Esophagus muscularis mucosa (tissue), 4 donors: Measurements from ENCODE around the gene BCL11A. TPM values are rescaled to one million over a fixed set of nuclear protein-coding genes. Genes with fewer than 3 reads are reported as not detected.

Source experiments
- DNase-seq: peaks from one replicate; pipeline ENCODE4 v3.0.0-alpha.2; 2017; ENCODE audit errors: extremely low spot score
- H3K27ac ChIP-seq, 4 donors: fragments of 200-600 bp; sonication (generic); replicated peaks in 1 of 4; 1 replicate in 3 of 4; 2 replicates in 1 of 4; pipeline ENCODE4 v1.5.1; 2016 to 2019; ENCODE audit warnings: mild to moderate bottlenecking in 1 of 4
- H3K27me3 ChIP-seq, 4 donors: fragments of 200-600 bp; sonication (generic); one replicate each; pipeline versions ENCODE4 v1.5.1 to v1.6.0; 2016 to 2019
- H3K36me3 ChIP-seq, 4 donors: fragments of 200-600 bp; sonication (generic); one replicate each; pipeline ENCODE4 v1.5.1; 2016 to 2019
- H3K4me1 ChIP-seq, 4 donors: fragments of 200-600 bp; sonication (generic); one replicate each; pipeline ENCODE4 v1.5.1; 2016 to 2019
- H3K4me3 ChIP-seq, 4 donors: fragments of 200-600 bp; sonication (generic); 1 replicate in 2 of 4; 2 replicates in 2 of 4; pipeline ENCODE4 v1.5.1; 2016 to 2019; ENCODE audit warnings: mild to moderate bottlenecking in 4 of 4, moderate library complexity in 1 of 4
- H3K9me3 ChIP-seq, 4 donors: fragments of 200-600 bp; sonication (generic); 1 replicate in 3 of 4; 2 replicates in 1 of 4; pipeline ENCODE4 v1.5.1; 2016 to 2019
- CTCF ChIP-seq, 3 experiments: fragments of 200-600 bp in 2 of 3; fragments of 450-650 bp in 1 of 3; sonication (generic) in 2 of 3; IDR thresholded peaks; one replicate each; pipeline ENCODE4 v1.5.1; 2017 to 2019; ENCODE audit warnings: antibody characterized with exemption in 3 of 3, mild to moderate bottlenecking in 2 of 3, moderate library complexity in 1 of 3
- EP300 ChIP-seq: sonication (generic); formaldehyde crosslinking; IDR thresholded peaks from one replicate; pipeline ENCODE4 v1.6.1; 2017; ENCODE audit warnings: antibody characterized with exemption
- POLR2A ChIP-seq: fragments of 450-650 bp; IDR thresholded peaks from one replicate; pipeline ENCODE4 v1.6.1; 2017; ENCODE audit warnings: antibody characterized with exemption, moderate library complexity, mild to moderate bottlenecking, low read depth
- POLR2AphosphoS5 ChIP-seq, 2 donors: sonication (generic); formaldehyde crosslinking; IDR thresholded peaks; one replicate each; pipeline ENCODE4 v1.6.1; 2017; ENCODE audit warnings: antibody characterized with exemption in 2 of 2
- WGBS: methylation state at CpG from one replicate; pipeline ENCODE4 v1.1.5; 2018; 5-methylcytosine and 5-hydroxymethylcytosine counted together
- intact Hi-C: fragments of 100-400 bp; cut with DNase I; formaldehyde crosslinking; loops from one replicate; pipeline ENCODE4 v1.15.1; 2023
- total RNA-seq, 4 donors: library from RNA; depleted of rRNA; stranded (reverse); fragments of >200 nt; gene quantifications; one replicate each; pipeline versions ENCODE4 v1.1.0 to v1.2.1, GENCODE V29; 2016

The BCL11A gene
- total RNA-seq, 4 donors from 2014 or later, result 3.5 to 11.3 (median 4.7) TPM

- DNase-seq, result no peak
- H3K4me1 ChIP-seq, result no peaks in the 10 kb centered on the region
- intact Hi-C loops, result no loop called here
- H3K27me3 ChIP-seq, result no peaks in the 10 kb centered on the region
- no peak overlapping the region for H3K27ac ChIP-seq
- TF ChIP-seq EP300 (no peak), POLR2AphosphoS5 (IDR thresholded peaks at IDR 0.05) (no peak), POLR2A (no peak), CTCF (IDR thresholded peaks at IDR 0.05) (no peak)
- no peaks in the 10 kb centered on the region for H3K36me3 ChIP-seq
- no peak overlapping the region for H3K4me3 ChIP-seq
- 90% methylated on average over 7 of the region's 8 CpGs for WGBS
- H3K9me3 ChIP-seq, result no peaks in the 10 kb centered on the region
Observed at GRCh38 chr2:60446413-60447267, 106.8 kb downstream of the BCL11A start.

- Histone ChIP-seq H3K4me1 (no peaks in the 10 kb centered on the region), H3K27me3 (no peaks in the 10 kb centered on the region), H3K27ac (no peak overlapping the region), H3K36me3 (no peaks in the 10 kb centered on the region), H3K9me3 (no peaks in the 10 kb centered on the region), H3K4me3 (no peak overlapping the region)
- 61% methylated on average over 8 of the region's 8 CpGs for WGBS
- intact Hi-C loops, result no loop called here
- no peak for TF ChIP-seq CTCF (IDR thresholded peaks at IDR 0.05)
- TF ChIP-seq EP300, result no peak
- no peak for TF ChIP-seq POLR2A
- no peak for TF ChIP-seq POLR2AphosphoS5 (IDR thresholded peaks at IDR 0.05)
- no peak for DNase-seq
Observed at GRCh38 chr2:60445684-60446179, 107.7 kb downstream of the BCL11A start.

- Histone ChIP-seq H3K9me3 (no peaks in the 10 kb centered on the region), H3K27ac (no peak overlapping the region), H3K27me3 (no peaks in the 10 kb centered on the region), H3K4me3 (no peak overlapping the region), H3K4me1 (no peaks in the 10 kb centered on the region), H3K36me3 (no peaks in the 10 kb centered on the region)
- TF ChIP-seq CTCF (IDR thresholded peaks at IDR 0.05) (no peak), POLR2AphosphoS5 (IDR thresholded peaks at IDR 0.05) (no peak), EP300 (no peak), POLR2A (no peak)
- intact Hi-C loops, result no loop called here
- peak; percentile 37 for DNase-seq
- 88% methylated on average over 3 of the region's 3 CpGs for WGBS
Observed at GRCh38 chr2:60442608-60443007, 110.8 kb downstream of the BCL11A start.

DNA sequence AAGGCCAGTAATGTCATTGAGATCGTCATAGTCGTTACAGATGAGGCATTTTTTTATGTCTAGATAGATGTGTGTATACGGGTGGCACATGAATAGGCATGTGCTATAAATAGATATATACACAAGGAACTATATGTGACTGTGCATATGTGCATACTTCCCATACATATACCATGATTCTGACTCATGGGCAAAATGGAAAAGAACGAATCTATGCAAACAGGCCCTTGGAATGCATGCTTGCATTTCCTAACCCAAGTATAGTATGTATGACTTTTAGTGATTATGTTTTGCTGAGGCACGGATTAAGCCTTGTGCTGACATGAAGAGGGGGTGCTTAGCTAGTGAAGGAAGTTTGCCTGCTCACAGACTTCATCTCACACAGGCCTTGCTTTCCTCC is 111.7 kb downstream of the BCL11A start:
- Histone ChIP-seq H3K36me3 (no peaks in the 10 kb centered on the region), H3K27ac (no peak overlapping the region), H3K4me1 (no peaks in the 10 kb centered on the region), H3K9me3 (no peaks in the 10 kb centered on the region), H3K4me3 (no peak overlapping the region), H3K27me3 (no peaks in the 10 kb centered on the region)
- intact Hi-C loops, result no loop called here
- peak; percentile 45 for DNase-seq
- TF ChIP-seq POLR2AphosphoS5 (IDR thresholded peaks at IDR 0.05), result no peak
- no peak for TF ChIP-seq CTCF (IDR thresholded peaks at IDR 0.05)
- TF ChIP-seq EP300, result no peak
- TF ChIP-seq POLR2A, result no peak
- WGBS, result 85% methylated on average over 5 of the region's 5 CpGs
